Esophagus muscularis mucosa (tissue), 4 donors: ENCODE data around the gene BASP1. TPM values are rescaled to one million over a fixed set of nuclear protein-coding genes. Genes with fewer than 3 reads are reported as not detected.

ENCODE experiments used
- DNase-seq: peaks from one replicate; pipeline ENCODE4 v3.0.0-alpha.2; 2017; ENCODE audit errors: extremely low spot score
- H3K27ac ChIP-seq, 4 donors: fragments of 200-600 bp; sonication (generic); replicated peaks in 1 of 4; 1 replicate in 3 of 4; 2 replicates in 1 of 4; pipeline ENCODE4 v1.5.1; 2016 to 2019; ENCODE audit warnings: mild to moderate bottlenecking in 1 of 4
- H3K27me3 ChIP-seq, 4 donors: fragments of 200-600 bp; sonication (generic); one replicate each; pipeline versions ENCODE4 v1.5.1 to v1.6.0; 2016 to 2019
- H3K36me3 ChIP-seq, 4 donors: fragments of 200-600 bp; sonication (generic); one replicate each; pipeline ENCODE4 v1.5.1; 2016 to 2019
- H3K4me1 ChIP-seq, 4 donors: fragments of 200-600 bp; sonication (generic); one replicate each; pipeline ENCODE4 v1.5.1; 2016 to 2019
- H3K4me3 ChIP-seq, 4 donors: fragments of 200-600 bp; sonication (generic); 1 replicate in 2 of 4; 2 replicates in 2 of 4; pipeline ENCODE4 v1.5.1; 2016 to 2019; ENCODE audit warnings: mild to moderate bottlenecking in 4 of 4, moderate library complexity in 1 of 4
- H3K9me3 ChIP-seq, 4 donors: fragments of 200-600 bp; sonication (generic); 1 replicate in 3 of 4; 2 replicates in 1 of 4; pipeline ENCODE4 v1.5.1; 2016 to 2019
- CTCF ChIP-seq, 3 experiments: fragments of 200-600 bp in 2 of 3; fragments of 450-650 bp in 1 of 3; sonication (generic) in 2 of 3; IDR thresholded peaks; one replicate each; pipeline ENCODE4 v1.5.1; 2017 to 2019; ENCODE audit warnings: antibody characterized with exemption in 3 of 3, mild to moderate bottlenecking in 2 of 3, moderate library complexity in 1 of 3
- EP300 ChIP-seq: sonication (generic); formaldehyde crosslinking; IDR thresholded peaks from one replicate; pipeline ENCODE4 v1.6.1; 2017; ENCODE audit warnings: antibody characterized with exemption
- POLR2A ChIP-seq: fragments of 450-650 bp; IDR thresholded peaks from one replicate; pipeline ENCODE4 v1.6.1; 2017; ENCODE audit warnings: antibody characterized with exemption, moderate library complexity, mild to moderate bottlenecking, low read depth
- POLR2AphosphoS5 ChIP-seq, 2 donors: sonication (generic); formaldehyde crosslinking; IDR thresholded peaks; one replicate each; pipeline ENCODE4 v1.6.1; 2017; ENCODE audit warnings: antibody characterized with exemption in 2 of 2
- WGBS: methylation state at CpG from one replicate; pipeline ENCODE4 v1.1.5; 2018; 5-methylcytosine and 5-hydroxymethylcytosine counted together
- intact Hi-C: fragments of 100-400 bp; cut with DNase I; formaldehyde crosslinking; loops from one replicate; pipeline ENCODE4 v1.15.1; 2023
- total RNA-seq, 4 donors: library from RNA; depleted of rRNA; stranded (reverse); fragments of >200 nt; gene quantifications; one replicate each; pipeline versions ENCODE4 v1.1.0 to v1.2.1, GENCODE V29; 2016

BASP1 gene
- total RNA-seq, 4 donors from 2014 or later = 5.4 to 19.7 (median 6.6) TPM

- TF ChIP-seq POLR2AphosphoS5 (IDR thresholded peaks at IDR 0.05) (no peak), CTCF (IDR thresholded peaks at IDR 0.05) (no peak), EP300 (no peak), POLR2A (no peak)
- no peak overlapping the region for H3K4me3 ChIP-seq
- DNase-seq = no peak
- no peak overlapping the region for H3K27ac ChIP-seq
- WGBS = 89% methylated on average over 5 of the region's 5 CpGs
- H3K9me3 ChIP-seq = no peaks in the 10 kb centered on the region
- H3K36me3 ChIP-seq = no peaks in the 10 kb centered on the region
- H3K27me3 ChIP-seq = no peaks in the 10 kb centered on the region
- intact Hi-C loops = no loop called here
- no peaks in the 10 kb centered on the region for H3K4me1 ChIP-seq
These were observed 43.1 kb downstream of the BASP1 start for GRCh38 chr5:17260549-17260948.

DNA sequence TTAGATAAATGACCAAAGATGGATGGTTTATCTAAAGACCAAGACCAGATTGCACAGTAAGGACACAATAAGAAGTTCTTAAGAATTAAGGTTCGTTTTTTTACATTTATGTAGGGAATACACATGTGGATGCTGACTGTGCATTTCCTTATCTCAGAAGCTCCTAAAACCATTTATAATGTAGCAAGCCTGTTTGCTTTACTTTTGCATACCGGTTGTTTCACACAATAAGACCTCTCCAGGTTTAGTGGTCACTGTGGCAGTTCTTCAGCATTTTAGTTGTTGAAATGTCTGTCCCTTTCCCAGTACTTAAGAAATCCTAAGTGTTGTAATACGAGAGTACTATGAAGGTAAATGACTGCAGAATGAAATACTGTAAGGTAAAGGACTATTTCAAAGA, 43.6 kb downstream of the BASP1 start:
- 61% methylated on average over 3 of the region's 3 CpGs for WGBS
- Histone ChIP-seq H3K36me3 (no peaks in the 10 kb centered on the region), H3K27ac (no peak overlapping the region), H3K9me3 (no peaks in the 10 kb centered on the region), H3K27me3 (no peaks in the 10 kb centered on the region), H3K4me3 (no peak overlapping the region), H3K4me1 (no peaks in the 10 kb centered on the region)
- DNase-seq = no peak
- no peak for TF ChIP-seq POLR2A
- TF ChIP-seq EP300 = no peak
- no peak for TF ChIP-seq CTCF (IDR thresholded peaks at IDR 0.05)
- TF ChIP-seq POLR2AphosphoS5 (IDR thresholded peaks at IDR 0.05) = no peak
- intact Hi-C loops = no loop called here

- H3K9me3 ChIP-seq = no peaks in the 10 kb centered on the region
- no peaks in the 10 kb centered on the region for H3K4me1 ChIP-seq
- TF ChIP-seq POLR2AphosphoS5 (IDR thresholded peaks at IDR 0.05) (no peak), CTCF (IDR thresholded peaks at IDR 0.05) (no peak), POLR2A (no peak), EP300 (no peak)
- no peaks in the 10 kb centered on the region for H3K27me3 ChIP-seq
- WGBS = 100% methylated on average over 2 of the region's 2 CpGs
- H3K27ac ChIP-seq = no peak overlapping the region
- H3K36me3 ChIP-seq = no peaks in the 10 kb centered on the region
- H3K4me3 ChIP-seq = no peak overlapping the region
- intact Hi-C loops = no loop called here
- DNase-seq = no peak
These were observed 47.6 kb downstream of the BASP1 start for GRCh38 chr5:17265041-17265440.

DNA sequence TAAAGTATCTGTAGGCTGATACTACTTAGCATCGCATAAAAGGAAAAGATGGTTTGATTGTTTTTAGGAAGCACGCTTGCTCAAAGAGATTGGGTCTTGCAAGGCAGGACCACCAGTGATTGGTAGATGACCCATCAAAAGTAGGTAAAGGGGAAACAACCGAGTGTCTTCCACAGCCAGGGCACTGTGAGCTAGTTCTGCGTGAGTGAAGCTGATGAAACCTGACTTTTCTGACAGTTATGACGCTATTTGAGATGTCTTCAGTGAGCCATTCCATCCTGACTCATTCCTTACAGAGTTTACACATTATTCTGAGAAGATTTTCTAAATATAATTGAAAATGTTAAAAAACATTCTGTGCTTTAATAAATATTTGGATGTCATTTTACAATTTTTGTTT, 49.7 kb downstream of the BASP1 start:
- Histone ChIP-seq H3K4me1 (no peaks in the 10 kb centered on the region), H3K36me3 (no peaks in the 10 kb centered on the region), H3K9me3 (no peaks in the 10 kb centered on the region), H3K27ac (no peak overlapping the region), H3K4me3 (no peak overlapping the region), H3K27me3 (no peaks in the 10 kb centered on the region)
- no peak for TF ChIP-seq POLR2AphosphoS5 (IDR thresholded peaks at IDR 0.05)
- no peak for DNase-seq
- intact Hi-C loops = no loop called here
- 93% methylated on average over 5 of the region's 5 CpGs for WGBS

DNA sequence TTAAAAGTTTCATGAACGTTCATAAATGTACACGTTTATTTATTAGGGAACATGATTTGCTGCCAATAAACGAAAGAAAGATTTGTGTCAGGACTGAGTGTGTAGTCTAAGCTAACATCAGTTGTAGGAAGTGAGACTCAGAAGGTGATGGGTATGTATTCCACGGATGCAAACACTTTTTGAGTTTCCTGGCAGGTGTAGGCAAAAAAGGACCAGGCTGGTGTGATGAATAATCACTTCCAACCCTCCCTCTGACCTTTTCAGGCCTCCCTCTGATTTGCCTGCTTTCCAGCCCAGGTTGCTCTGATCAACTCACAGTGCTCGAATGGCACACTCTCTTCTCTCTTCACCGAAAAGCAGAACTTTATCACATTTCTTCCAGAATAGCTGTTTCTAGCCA, 51.8 kb downstream of the BASP1 start:
- H3K4me3 ChIP-seq = no peak overlapping the region
- WGBS = 69% methylated on average over 6 of the region's 6 CpGs
- no peak overlapping the region for H3K27ac ChIP-seq
- DNase-seq = no peak
- no peaks in the 10 kb centered on the region for H3K9me3 ChIP-seq
- TF ChIP-seq POLR2A (no peak), EP300 (no peak), CTCF (IDR thresholded peaks at IDR 0.05) (no peak), POLR2AphosphoS5 (IDR thresholded peaks at IDR 0.05) (no peak)
- no peaks in the 10 kb centered on the region for H3K4me1 ChIP-seq
- H3K27me3 ChIP-seq = no peaks in the 10 kb centered on the region
- no peaks in the 10 kb centered on the region for H3K36me3 ChIP-seq
- intact Hi-C loops = no loop called here
